B cell (primary cell): ENCODE results near the gene PSME1.

ENCODE experiments used
- EZH2 ChIP-seq: IDR thresholded peaks from 2 replicates; pipeline ENCODE4 v1.6.1; 2012; ENCODE audit warnings: borderline replicate concordance, low read depth, mild to moderate bottlenecking, moderate library complexity, low read length; ENCODE audit not compliant: insufficient read depth, poor library complexity, severe bottlenecking
- TF ChIP-seq, protein P1 (sequence below): fragments of 200-600 bp; IDR thresholded peaks from one replicate; pipeline ENCODE4 v1.8.0; 2022; ENCODE audit warnings: antibody characterized with exemption, mild to moderate bottlenecking

DNA sequence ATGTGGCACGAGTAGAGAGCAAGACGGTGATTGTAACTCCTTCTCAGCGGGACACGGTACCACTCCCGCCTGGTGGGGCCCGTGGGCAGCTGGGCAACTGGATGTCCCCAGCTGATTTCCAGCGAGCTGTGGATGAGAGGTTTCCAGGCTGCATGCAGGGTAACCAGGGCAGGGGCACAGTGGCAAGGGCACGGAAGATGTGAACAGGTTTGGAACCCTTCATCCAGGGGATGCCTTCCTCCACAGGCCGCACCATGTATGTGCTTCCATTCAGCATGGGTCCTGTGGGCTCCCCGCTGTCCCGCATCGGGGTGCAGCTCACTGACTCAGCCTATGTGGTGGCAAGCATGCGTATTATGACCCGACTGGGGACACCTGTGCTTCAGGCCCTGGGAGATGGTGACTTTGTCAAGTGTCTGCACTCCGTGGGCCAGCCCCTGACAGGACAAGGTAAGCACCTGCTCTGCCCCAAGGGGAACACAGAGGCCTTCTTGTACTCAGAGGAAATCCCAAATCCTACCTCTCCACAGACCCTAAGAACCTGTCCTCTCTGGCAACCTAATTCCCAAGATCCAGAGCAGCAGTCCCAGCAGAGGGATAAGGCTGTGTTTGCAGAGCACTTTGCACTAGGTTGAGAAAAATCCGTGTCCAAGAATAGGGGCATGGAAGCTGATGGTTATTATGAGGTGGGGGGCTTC is 37.6 kb upstream of the PSME1 start:
- TF ChIP-seq, protein P1, sequence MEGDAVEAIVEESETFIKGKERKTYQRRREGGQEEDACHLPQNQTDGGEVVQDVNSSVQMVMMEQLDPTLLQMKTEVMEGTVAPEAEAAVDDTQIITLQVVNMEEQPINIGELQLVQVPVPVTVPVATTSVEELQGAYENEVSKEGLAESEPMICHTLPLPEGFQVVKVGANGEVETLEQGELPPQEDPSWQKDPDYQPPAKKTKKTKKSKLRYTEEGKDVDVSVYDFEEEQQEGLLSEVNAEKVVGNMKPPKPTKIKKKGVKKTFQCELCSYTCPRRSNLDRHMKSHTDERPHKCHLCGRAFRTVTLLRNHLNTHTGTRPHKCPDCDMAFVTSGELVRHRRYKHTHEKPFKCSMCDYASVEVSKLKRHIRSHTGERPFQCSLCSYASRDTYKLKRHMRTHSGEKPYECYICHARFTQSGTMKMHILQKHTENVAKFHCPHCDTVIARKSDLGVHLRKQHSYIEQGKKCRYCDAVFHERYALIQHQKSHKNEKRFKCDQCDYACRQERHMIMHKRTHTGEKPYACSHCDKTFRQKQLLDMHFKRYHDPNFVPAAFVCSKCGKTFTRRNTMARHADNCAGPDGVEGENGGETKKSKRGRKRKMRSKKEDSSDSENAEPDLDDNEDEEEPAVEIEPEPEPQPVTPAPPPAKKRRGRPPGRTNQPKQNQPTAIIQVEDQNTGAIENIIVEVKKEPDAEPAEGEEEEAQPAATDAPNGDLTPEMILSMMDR, result no peak
- TF ChIP-seq EZH2, result no peak
